Neutrophil (primary cell): ENCODE measurements around the gene SETD2.

Experiments used
- H3K27ac ChIP-seq: fragments of 200-600 bp; sonication (generic); 2 replicates; pipeline ENCODE4 v1.5.1; 2016; ENCODE audit warnings: mild to moderate bottlenecking, moderate library complexity
- H3K27me3 ChIP-seq: fragments of 200-600 bp; sonication (generic); 2 replicates; pipeline ENCODE4 v1.6.0; 2016; ENCODE audit warnings: mild to moderate bottlenecking
- H3K36me3 ChIP-seq: fragments of 200-600 bp; sonication (generic); 2 replicates; pipeline ENCODE4 v1.5.1; 2017
- H3K4me1 ChIP-seq, 2 experiments: fragments of 200-600 bp in 1 of 2; sonication (generic) in 1 of 2; 1 replicate in 1 of 2; 2 replicates in 1 of 2; pipeline versions ENCODE4 v1.5.1 to v1.6.1; 2013 to 2016; ENCODE audit warnings: low read depth in 1 of 2, low read length in 1 of 2, mild to moderate bottlenecking in 1 of 2, moderate library complexity in 1 of 2; ENCODE audit not compliant: control insufficient read depth in 1 of 2, insufficient read depth in 1 of 2
- H3K4me3 ChIP-seq, 2 experiments: fragments of 200-600 bp in 1 of 2; sonication (generic) in 1 of 2; 1 replicate in 1 of 2; 2 replicates in 1 of 2; pipeline ENCODE4 v1.5.1; 2013 to 2016; ENCODE audit warnings: low read depth in 1 of 2, low read length in 1 of 2, mild to moderate bottlenecking in 1 of 2, moderate library complexity in 1 of 2
- H3K9me3 ChIP-seq: fragments of 200-600 bp; sonication (generic); 2 replicates; pipeline ENCODE4 v1.5.1; 2016
- TF ChIP-seq, protein P1 (sequence below): fragments of 200-600 bp; sonication (generic); IDR thresholded peaks from 2 replicates; pipeline ENCODE4 v1.5.1; 2016; ENCODE audit warnings: antibody characterized with exemption

The SETD2 gene

DNA sequence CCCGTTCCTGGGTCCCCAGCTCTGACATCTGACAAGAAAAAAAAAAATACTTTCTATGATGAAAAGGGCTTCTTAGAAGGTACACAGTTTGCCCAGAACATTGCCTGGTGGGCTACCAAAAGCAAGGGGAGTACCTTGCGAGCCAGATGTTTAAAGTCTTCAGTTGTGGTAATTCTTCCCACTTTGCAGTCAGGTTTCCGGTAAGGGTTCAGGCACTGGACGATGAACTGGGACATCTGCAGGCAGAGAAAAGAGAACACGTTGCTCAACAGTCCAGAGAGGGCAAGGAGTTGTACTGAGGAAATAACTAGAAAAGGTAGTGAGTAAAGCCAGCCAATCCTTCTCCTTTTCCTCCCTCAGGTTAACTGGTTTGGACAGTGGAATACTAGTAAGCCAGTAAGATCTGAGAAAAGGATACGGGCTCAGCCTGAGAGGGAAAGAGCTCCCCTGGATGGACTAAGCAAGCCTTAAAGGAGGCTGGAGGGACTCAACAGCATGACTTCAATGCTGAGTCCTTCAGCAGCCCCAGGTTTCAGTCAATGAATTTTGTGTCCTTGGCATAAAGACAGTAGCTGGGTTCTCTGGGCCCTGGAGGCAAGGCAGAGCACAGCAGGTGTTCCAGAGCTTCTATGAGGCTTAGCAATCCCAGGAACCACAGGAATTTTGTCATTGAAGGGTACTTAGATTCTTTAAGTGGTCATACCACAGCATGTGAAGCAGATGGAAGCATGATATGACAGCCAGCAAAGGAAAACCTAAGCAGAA, 146.2 kb downstream of the SETD2 start:
- Histone ChIP-seq H3K27ac (peak overlapping the region; percentile 75), H3K36me3 (peaks cover 52% of the 10 kb centered on the region), H3K4me3 (no peak overlapping the region), H3K9me3 (no peaks in the 10 kb centered on the region), H3K27me3 (no peaks in the 10 kb centered on the region), H3K4me1 (peaks cover 25% of the 10 kb centered on the region in 2 experiments)
- TF ChIP-seq, protein P1, sequence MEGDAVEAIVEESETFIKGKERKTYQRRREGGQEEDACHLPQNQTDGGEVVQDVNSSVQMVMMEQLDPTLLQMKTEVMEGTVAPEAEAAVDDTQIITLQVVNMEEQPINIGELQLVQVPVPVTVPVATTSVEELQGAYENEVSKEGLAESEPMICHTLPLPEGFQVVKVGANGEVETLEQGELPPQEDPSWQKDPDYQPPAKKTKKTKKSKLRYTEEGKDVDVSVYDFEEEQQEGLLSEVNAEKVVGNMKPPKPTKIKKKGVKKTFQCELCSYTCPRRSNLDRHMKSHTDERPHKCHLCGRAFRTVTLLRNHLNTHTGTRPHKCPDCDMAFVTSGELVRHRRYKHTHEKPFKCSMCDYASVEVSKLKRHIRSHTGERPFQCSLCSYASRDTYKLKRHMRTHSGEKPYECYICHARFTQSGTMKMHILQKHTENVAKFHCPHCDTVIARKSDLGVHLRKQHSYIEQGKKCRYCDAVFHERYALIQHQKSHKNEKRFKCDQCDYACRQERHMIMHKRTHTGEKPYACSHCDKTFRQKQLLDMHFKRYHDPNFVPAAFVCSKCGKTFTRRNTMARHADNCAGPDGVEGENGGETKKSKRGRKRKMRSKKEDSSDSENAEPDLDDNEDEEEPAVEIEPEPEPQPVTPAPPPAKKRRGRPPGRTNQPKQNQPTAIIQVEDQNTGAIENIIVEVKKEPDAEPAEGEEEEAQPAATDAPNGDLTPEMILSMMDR = no peak

DNA sequence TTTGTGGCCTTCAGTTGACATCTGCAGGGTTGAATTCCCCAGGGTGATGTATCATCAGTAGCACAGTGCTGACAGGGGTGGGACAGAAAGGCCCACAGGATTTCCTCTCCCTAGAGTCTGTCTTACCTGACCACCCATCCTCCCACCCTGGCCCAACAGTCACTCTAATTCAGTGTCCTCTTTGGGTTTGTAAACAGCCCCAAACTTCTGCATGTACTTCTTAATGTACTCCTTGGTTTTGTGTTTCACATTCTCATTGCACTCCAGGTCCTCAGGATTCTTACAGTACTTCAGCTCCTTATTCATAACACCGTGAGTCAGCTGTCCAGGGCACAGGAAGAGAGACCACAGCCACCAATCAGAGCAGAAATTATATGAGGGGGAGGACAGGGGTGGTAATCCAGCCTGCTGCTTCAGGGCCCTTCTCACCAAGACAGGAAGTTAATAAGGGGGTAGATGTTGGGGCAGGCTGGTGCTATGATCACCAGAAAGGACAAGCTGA, 146.9 kb downstream of the SETD2 start:
- Histone ChIP-seq H3K36me3 (peaks cover 59% of the 10 kb centered on the region), H3K4me1 (peaks cover 25% of the 10 kb centered on the region in 2 experiments), H3K27ac (peak overlapping the region; percentile 75), H3K4me3 (no peak overlapping the region), H3K9me3 (no peaks in the 10 kb centered on the region), H3K27me3 (no peaks in the 10 kb centered on the region)
- TF ChIP-seq, protein P1 = no peak

DNA sequence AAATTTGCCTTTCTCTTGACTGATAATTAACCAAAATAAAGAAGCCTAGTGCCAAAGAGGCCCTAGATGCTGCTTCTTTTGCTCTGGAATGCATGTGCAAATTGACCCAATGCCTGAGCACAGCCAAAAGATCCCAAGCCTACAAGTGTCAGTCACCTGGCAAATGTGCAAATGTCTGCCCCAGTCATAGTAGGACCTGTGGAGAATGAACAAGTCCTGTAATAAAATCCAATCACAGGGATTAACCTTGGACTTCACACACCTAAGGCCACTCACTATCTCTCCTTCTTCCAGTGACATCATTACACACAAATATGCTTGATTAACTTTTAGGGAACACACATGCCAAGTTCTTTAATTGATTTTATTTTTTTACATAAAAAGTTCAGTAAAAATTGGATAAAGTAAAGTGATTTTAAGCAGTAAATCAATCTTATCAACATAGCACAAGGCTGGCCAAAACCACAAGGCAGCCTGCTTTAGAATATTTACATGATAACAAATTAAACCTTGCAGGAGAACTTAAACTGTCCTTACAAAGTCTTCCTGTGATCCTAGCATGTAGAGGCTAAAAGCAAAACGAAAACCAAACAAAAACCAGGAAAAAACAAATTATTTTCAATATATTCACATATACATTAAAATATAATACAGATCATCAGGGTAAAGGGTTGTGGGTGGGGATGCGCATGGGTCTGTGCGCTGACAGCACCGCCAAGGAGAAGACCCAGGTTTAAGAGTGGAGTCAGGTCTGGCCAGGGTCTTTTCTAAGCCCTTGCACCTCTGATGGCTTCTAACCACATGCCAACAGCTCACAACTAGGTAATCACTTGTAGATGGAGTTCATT, 147.6 kb downstream of the SETD2 start:
- peaks cover 63% of the 10 kb centered on the region for H3K36me3 ChIP-seq
- TF ChIP-seq, protein P1 = no peak
- H3K27ac ChIP-seq = peak overlapping the region; percentile 75

DNA sequence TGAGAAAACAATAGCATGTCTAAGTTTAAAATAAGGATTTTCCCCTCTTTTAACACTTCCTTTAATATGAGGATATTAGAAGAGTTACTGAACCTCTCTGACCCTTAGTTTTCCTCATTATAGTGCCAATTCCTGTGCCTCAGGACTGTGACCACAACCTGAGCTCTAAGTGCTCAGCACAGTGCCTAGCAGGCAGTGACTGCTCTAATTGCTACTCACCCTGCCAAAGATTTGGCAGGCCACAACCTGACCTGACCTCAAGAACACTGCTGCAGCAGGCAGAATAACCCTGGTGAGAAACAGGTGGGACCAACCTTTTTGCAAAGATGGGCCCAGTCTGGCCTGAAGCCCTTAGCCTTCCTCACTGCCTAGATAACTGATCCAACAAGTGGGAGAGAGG, 148.8 kb downstream of the SETD2 start:
- Histone ChIP-seq H3K27me3 (no peaks in the 10 kb centered on the region), H3K4me3 (no peak overlapping the region), H3K9me3 (no peaks in the 10 kb centered on the region), H3K36me3 (peaks cover 75% of the 10 kb centered on the region), H3K4me1 (peaks cover 25% of the 10 kb centered on the region in 2 experiments), H3K27ac (no peak overlapping the region)
- TF ChIP-seq, protein P1 = no peak

More for the DNA sequence above, 147.6 kb downstream of the SETD2 start:
- Histone ChIP-seq H3K4me3 (no peak overlapping the region), H3K27me3 (no peaks in the 10 kb centered on the region), H3K9me3 (no peaks in the 10 kb centered on the region), H3K4me1 (peaks cover 25% of the 10 kb centered on the region in 2 experiments)

- H3K4me3 ChIP-seq = no peak overlapping the region
- H3K9me3 ChIP-seq = no peaks in the 10 kb centered on the region
- H3K36me3 ChIP-seq = peaks cover 81% of the 10 kb centered on the region
- peaks cover 25 to 32% of the 10 kb centered on the region in 2 experiments for H3K4me1 ChIP-seq
- H3K27ac ChIP-seq = peak overlapping the region; percentile 43
- no peaks in the 10 kb centered on the region for H3K27me3 ChIP-seq
- TF ChIP-seq, protein P1 = no peak
These were observed 149.9 kb downstream of the SETD2 start for GRCh38 chr3:47014036-47014435.
